Parathyroid adenoma (tissue), 2 donors: ENCODE measurements around the gene HES7.
A peak's percentile ranks its signal among the peaks of the same experiment; 100 is the strongest.

Experiments
- H2AFZ ChIP-seq: fragments of 300-600 bp; sonication (generic); one replicate; pipeline ENCODE4 v1.7.0; 2017; ENCODE audit warnings: antibody characterized with exemption, mild to moderate bottlenecking
- H3K27ac ChIP-seq: fragments of 300-600 bp; sonication (generic); one replicate; pipeline ENCODE4 v1.7.0; 2017
- H3K27me3 ChIP-seq: fragments of 300-600 bp; sonication (generic); one replicate; pipeline ENCODE4 v1.7.0; 2017; ENCODE audit warnings: low read length; ENCODE audit not compliant: control insufficient read depth, insufficient read depth
- H3K36me3 ChIP-seq: fragments of 300-600 bp; sonication (generic); one replicate; pipeline ENCODE4 v1.7.0; 2017; ENCODE audit warnings: low read length; ENCODE audit not compliant: control insufficient read depth, insufficient read depth
- H3K4me1 ChIP-seq: fragments of 300-600 bp; sonication (generic); one replicate; pipeline ENCODE4 v1.7.0; 2017; ENCODE audit warnings: control low read depth
- H3K4me2 ChIP-seq: fragments of 300-600 bp; sonication (generic); one replicate; pipeline ENCODE4 v1.7.0; 2017; ENCODE audit warnings: low read length
- H3K4me3 ChIP-seq: fragments of 300-600 bp; sonication (generic); one replicate; pipeline ENCODE4 v1.7.0; 2017; ENCODE audit warnings: low read depth, low read length
- H3K79me2 ChIP-seq: fragments of 300-600 bp; sonication (generic); one replicate; pipeline ENCODE4 v1.7.0; 2017; ENCODE audit warnings: control low read depth
- H3K9ac ChIP-seq: fragments of 300-600 bp; sonication (generic); one replicate; pipeline ENCODE4 v1.7.0; 2017; ENCODE audit warnings: mild to moderate bottlenecking
- H3K9me3 ChIP-seq: fragments of 300-600 bp; sonication (generic); one replicate; pipeline ENCODE4 v1.7.0; 2017; ENCODE audit warnings: low read length; ENCODE audit not compliant: control insufficient read depth
- CTCF ChIP-seq: fragments of 300-600 bp; sonication (generic); IDR thresholded peaks from one replicate; pipeline ENCODE4 v1.7.0; 2017; ENCODE audit warnings: antibody characterized with exemption, mild to moderate bottlenecking
- donor health status: primary hyperparathyroidism.

The HES7 gene

GRCh38 chr17:8075574-8076342 is 48.1 kb downstream of the HES7 start:
- Histone ChIP-seq H3K27ac (no peak overlapping the region), H3K4me3 (no peak overlapping the region), H3K4me2 (no peak overlapping the region), H3K27me3 (peaks cover 7% of the 10 kb centered on the region), H3K4me1 (peaks cover 4% of the 10 kb centered on the region), H2AFZ (no peak overlapping the region), H3K9ac (no peak overlapping the region), H3K36me3 (no peaks in the 10 kb centered on the region), H3K9me3 (no peaks in the 10 kb centered on the region), H3K79me2 (no peaks in the 10 kb centered on the region)
- no peak for TF ChIP-seq CTCF

DNA sequence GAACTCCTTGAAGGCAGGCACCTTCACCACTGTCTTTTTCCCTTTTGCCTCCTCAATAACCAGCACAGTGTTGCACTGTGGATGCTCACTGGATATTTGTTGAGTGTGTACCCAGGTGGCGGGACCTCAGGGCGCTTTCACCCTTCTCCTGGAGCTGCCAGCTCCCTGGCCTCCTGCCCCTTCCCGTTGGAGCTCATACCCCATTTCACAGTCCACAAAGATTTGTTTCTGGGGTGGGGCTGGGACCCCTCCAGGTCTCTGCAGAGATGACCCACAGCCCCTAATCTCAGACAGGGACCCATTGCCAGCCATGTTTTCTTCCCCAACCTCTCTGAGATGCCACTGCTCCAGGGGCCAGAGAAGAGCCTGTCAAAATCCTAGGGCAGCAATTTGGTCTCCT is 48.8 kb downstream of the HES7 start:
- Histone ChIP-seq H3K4me3 (no peak overlapping the region), H3K27ac (no peak overlapping the region), H2AFZ (no peak overlapping the region), H3K9me3 (no peaks in the 10 kb centered on the region), H3K27me3 (peaks cover 7% of the 10 kb centered on the region), H3K9ac (no peak overlapping the region), H3K4me2 (no peak overlapping the region), H3K36me3 (no peaks in the 10 kb centered on the region), H3K79me2 (no peaks in the 10 kb centered on the region), H3K4me1 (peaks cover 4% of the 10 kb centered on the region)
- TF ChIP-seq CTCF, result no peak

- H3K4me1 ChIP-seq, result peaks cover 4% of the 10 kb centered on the region
- no peak for TF ChIP-seq CTCF
- no peak overlapping the region for H2AFZ ChIP-seq
- H3K27ac ChIP-seq, result no peak overlapping the region
- H3K4me3 ChIP-seq, result no peak overlapping the region
- no peaks in the 10 kb centered on the region for H3K79me2 ChIP-seq
- no peaks in the 10 kb centered on the region for H3K36me3 ChIP-seq
- no peaks in the 10 kb centered on the region for H3K9me3 ChIP-seq
- peaks cover 7% of the 10 kb centered on the region for H3K27me3 ChIP-seq
- H3K9ac ChIP-seq, result no peak overlapping the region
- no peak overlapping the region for H3K4me2 ChIP-seq
These were observed 49.4 kb downstream of the HES7 start for GRCh38 chr17:8074554-8074953.

DNA sequence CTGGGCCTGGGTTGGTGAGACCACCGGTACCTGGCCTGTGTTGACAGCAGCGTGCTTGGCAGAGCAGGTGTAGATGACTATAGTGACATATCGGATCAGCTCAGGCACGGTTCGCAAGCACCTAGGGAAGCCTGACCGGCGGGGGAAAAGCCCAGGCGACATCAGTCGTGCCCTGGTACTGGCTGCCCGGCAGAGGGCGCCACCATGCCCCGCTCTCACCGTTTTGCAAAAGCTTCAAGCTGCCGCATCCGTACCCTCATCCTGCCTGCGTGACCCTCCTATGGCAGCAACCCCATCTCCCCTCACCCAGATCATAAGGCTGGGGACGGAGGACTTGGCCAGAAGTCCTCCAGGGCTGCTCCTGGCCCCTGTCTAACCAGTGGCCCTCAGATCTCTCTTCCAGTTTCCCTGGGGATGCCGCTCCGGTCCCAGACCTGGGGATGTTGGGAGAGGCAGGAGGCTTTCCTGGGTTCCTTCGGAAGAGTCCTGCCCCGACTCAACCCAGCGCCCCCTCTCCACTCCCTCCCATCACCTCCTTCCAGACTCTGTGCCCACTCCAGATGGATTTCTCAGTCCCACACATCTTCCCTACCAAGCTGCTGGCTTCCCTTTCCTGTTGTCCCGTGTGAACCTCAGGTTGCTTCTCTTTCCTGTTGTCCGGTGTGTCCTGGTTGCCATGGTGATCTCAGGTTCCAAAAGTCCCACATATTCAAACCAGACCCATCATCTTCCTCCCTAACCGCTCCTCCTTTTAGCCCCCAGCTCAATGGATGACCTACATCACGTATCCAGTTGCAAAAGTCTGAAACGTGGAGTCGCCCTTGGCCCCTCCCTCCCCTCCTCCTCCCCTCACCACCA is 50.0 kb downstream of the HES7 start:
- Histone ChIP-seq H3K27ac (no peak overlapping the region), H3K9me3 (no peaks in the 10 kb centered on the region), H3K79me2 (no peaks in the 10 kb centered on the region), H2AFZ (peak overlapping the region; percentile 41), H3K36me3 (no peaks in the 10 kb centered on the region), H3K9ac (no peak overlapping the region), H3K4me3 (no peak overlapping the region), H3K4me2 (peak overlapping the region; percentile 37), H3K4me1 (peaks cover 4% of the 10 kb centered on the region), H3K27me3 (peaks cover 7% of the 10 kb centered on the region)
- TF ChIP-seq CTCF, result peak; percentile 88
